Psoas muscle (tissue), 8 donors: ENCODE data around the gene VSIG8. TPM values are rescaled to one million over a fixed set of nuclear protein-coding genes. Genes with fewer than 3 reads are reported as not detected.

Experiments
- ATAC-seq, 4 donors: fragments of 200-7000 bp; cut with Tn5 transposase; one replicate each; pipeline ENCODE4 v1.9.1; 2020; ENCODE audit warnings: moderate library complexity in 3 of 4, mild to moderate bottlenecking in 2 of 4
- DNase-seq, 2 donors: peaks; one replicate each; pipeline ENCODE4 v3.0.0-alpha.2; 2020
- H3K27ac ChIP-seq: fragments of 200-600 bp; one replicate; pipeline ENCODE4 v1.8.0; 2022
- H3K27me3 ChIP-seq, 3 donors: fragments of 200-600 bp in 1 of 3; one replicate each; pipeline versions ENCODE4 v1.6.1 to v1.8.0; 2013 to 2022; ENCODE audit warnings: low read length in 2 of 3, mild to moderate bottlenecking in 2 of 3, moderate library complexity in 1 of 3; ENCODE audit not compliant: insufficient read depth in 3 of 3
- H3K36me3 ChIP-seq, 2 donors: fragments of 200-600 bp in 1 of 2; one replicate each; pipeline versions ENCODE4 v1.6.1 to v1.8.0; 2013 to 2022; ENCODE audit warnings: low read depth in 1 of 2, mild to moderate bottlenecking in 1 of 2, moderate library complexity in 1 of 2; ENCODE audit not compliant: insufficient read depth in 1 of 2
- H3K4me1 ChIP-seq: fragments of 200-600 bp; one replicate; pipeline ENCODE4 v1.8.0; 2022
- H3K4me3 ChIP-seq: fragments of 200-600 bp; one replicate; pipeline ENCODE4 v1.8.0; 2022; ENCODE audit warnings: mild to moderate bottlenecking
- H3K9me3 ChIP-seq: fragments of 200-600 bp; one replicate; pipeline ENCODE4 v1.8.0; 2022
- WGBS, 3 donors: extraction: QIAGEN DNeasy Blood & Tissue Kit; methylation state at CpG; one replicate each; pipeline versions ENCODE4 v1.1.6 to v1.1.7; 2013; 5-methylcytosine and 5-hydroxymethylcytosine counted together
- intact Hi-C, 2 donors: fragments of 100-400 bp; cut with DNase I; formaldehyde crosslinking; loops; one replicate each; pipeline versions ENCODE4 v1.11.0 to v1.14.2; 2022
- polyA plus RNA-seq, 3 donors: library from polyadenylated mRNA; stranded (reverse); fragments of 200-250 nt; gene quantifications; one replicate each; pipeline ENCODE4 v1.2.3, GENCODE V29; 2013
- total RNA-seq, 4 donors: library from RNA; stranded (reverse); fragmentation: NEBNext Ultra II Directional in 2 of 4; extraction: Animal tissue kit (Norgen Biotek cat#: 25700) in 2 of 4; gene quantifications; one replicate each; pipeline versions ENCODE4 v1.2.1 to v1.2.4, GENCODE V29; 2021 to 2023
- TF ChIP-seq, protein P1 (sequence below): fragments of 200-600 bp; IDR thresholded peaks from one replicate; pipeline ENCODE4 v1.8.0; 2022; ENCODE audit warnings: antibody characterized with exemption
- donor health status: healthy with polysubstance abuse.
- donor health status: DM: no; HTN: no; CAD: no; lungs with moderate emphysema.
- donor health status: Bipolar disorder and iron deficiency.
- donor health status: healthy.
- donor health status: DM: yes; HTN: yes; CAD: no.
- donor health status: DM: no; HTN: no; CAD: no.
- donor health status: DM: no; HTN: no; CAD: no.
- donor health status: DM: yes; HTN: yes; CAD: no.

Gene VSIG8
- total and polyA plus RNA-seq, 7 donors = not detected

DNA sequence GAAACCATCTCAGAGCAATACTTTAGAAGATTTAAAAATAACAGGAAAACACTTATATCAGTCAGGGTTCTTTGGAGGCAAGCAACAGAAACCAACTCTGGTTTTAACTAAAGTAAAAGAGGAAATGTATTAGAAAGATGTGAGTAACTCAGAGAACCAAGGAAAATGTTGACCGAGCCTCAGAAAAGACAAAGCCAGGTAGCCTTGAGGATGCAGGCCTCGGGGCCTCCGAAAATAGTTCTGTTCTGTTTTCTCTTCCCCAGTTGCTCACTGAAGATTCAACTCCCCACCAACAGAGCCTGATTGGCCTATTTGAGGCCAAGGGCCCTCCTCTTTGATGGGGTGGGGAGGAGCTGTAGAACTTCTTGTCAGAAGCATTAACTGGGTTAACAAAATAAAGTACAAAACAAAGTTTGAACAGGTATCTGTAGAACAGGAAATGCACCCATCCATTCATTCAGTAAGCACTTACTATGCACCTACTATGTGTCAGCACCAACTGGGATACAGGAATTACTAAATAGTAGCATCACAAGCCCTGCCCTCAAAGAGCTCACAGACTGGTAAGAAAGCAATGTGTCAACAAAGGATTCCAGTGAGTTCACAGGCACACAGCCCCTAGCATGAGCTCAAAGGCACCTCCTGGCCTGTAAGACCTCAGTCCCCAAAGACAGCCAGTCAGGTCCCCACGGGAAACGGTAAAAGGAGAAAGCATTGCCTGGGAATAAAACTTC, 23.2 kb downstream of the VSIG8 start:
- ATAC-seq (no peak), DNase-seq (no peak)
- intact Hi-C loops = no loop called here
- H3K4me3 ChIP-seq = no peak overlapping the region
- H3K27ac ChIP-seq = no peak overlapping the region
- TF ChIP-seq, protein P1, sequence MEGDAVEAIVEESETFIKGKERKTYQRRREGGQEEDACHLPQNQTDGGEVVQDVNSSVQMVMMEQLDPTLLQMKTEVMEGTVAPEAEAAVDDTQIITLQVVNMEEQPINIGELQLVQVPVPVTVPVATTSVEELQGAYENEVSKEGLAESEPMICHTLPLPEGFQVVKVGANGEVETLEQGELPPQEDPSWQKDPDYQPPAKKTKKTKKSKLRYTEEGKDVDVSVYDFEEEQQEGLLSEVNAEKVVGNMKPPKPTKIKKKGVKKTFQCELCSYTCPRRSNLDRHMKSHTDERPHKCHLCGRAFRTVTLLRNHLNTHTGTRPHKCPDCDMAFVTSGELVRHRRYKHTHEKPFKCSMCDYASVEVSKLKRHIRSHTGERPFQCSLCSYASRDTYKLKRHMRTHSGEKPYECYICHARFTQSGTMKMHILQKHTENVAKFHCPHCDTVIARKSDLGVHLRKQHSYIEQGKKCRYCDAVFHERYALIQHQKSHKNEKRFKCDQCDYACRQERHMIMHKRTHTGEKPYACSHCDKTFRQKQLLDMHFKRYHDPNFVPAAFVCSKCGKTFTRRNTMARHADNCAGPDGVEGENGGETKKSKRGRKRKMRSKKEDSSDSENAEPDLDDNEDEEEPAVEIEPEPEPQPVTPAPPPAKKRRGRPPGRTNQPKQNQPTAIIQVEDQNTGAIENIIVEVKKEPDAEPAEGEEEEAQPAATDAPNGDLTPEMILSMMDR = no peak
- H3K4me1 ChIP-seq = no peaks in the 10 kb centered on the region
- WGBS, 3 donors = 90 to 95% (median 93%) methylated on average over 5 of the region's 5 CpGs
- H3K36me3 ChIP-seq = peaks cover 0 to 12% of the 10 kb centered on the region in 2 donors
- H3K27me3 ChIP-seq = no peaks in the 10 kb centered on the region
- no peaks in the 10 kb centered on the region for H3K9me3 ChIP-seq

DNA sequence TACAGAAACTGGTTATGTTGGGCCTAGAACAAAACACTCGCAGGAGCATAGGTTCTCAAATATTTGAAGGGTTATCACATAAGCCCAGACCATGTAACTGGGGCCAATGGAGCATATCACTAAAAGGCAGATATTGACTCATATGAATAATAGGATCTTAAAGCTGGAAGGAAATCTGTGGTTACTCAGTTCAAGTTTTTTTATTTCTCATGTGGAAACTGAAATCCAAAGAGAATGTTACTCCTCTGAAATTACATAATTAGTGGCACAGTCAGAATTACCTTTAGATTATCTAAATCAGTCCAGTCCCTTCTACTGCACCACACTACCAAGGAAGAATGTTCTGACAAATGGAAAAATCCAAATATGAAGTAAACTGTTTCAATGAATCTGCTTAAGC, 23.7 kb downstream of the VSIG8 start:
- Histone ChIP-seq H3K27ac (no peak overlapping the region), H3K9me3 (no peaks in the 10 kb centered on the region), H3K36me3 (peaks cover 0 to 12% of the 10 kb centered on the region in 2 donors), H3K27me3 (no peaks in the 10 kb centered on the region), H3K4me1 (no peaks in the 10 kb centered on the region), H3K4me3 (no peak overlapping the region)
- intact Hi-C loops = no loop called here
- TF ChIP-seq, protein P1 = no peak
- 92 to 100% (median 94%) methylated on average over 1 of the region's 1 CpG for WGBS, 3 donors
- no peak for DNase-seq
- no peak for ATAC-seq

DNA sequence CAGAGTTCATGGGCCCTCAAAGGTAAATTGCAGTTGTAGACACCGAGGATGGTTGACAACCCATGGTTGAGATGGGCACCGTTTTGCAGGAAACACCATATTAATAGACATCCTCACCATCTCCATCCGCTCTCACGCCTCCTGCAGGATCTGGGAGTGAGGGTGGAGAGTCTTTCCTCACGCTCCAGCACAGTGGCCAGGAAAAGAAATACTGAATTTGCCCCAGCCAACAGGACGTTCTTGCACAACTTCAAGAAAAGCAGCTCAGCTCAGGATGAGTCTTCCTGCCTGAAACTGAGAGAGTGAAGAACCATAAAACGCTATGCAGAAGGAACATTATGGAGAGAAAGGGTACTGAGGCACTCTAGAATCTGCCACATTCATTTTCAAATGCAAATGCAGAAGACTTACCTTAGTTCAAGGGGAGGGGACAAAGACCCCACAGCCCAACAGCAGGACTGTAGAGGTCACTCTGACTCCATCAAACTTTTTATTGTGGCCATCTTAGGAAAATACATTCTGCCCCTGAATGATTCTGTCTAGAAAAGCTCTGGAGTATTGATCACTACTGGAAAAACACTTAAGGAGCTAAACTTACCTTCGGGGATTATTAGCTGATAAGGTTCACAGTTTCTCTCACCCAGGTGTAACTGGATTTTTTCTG, 26.5 kb downstream of the VSIG8 start:
- TF ChIP-seq, protein P1 = peak; percentile 12
- H3K27ac ChIP-seq = no peak overlapping the region
- H3K36me3 ChIP-seq = peaks cover 0 to 12% of the 10 kb centered on the region in 2 donors
- intact Hi-C loops = no loop called here
- H3K4me3 ChIP-seq = no peak overlapping the region
- DNase-seq (no peak), ATAC-seq (no peak)
- H3K9me3 ChIP-seq = no peaks in the 10 kb centered on the region
- H3K27me3 ChIP-seq = no peaks in the 10 kb centered on the region
- 80 to 85% (median 82%) methylated on average over 8 of the region's 8 CpGs for WGBS, 3 donors
- H3K4me1 ChIP-seq = no peaks in the 10 kb centered on the region

DNA sequence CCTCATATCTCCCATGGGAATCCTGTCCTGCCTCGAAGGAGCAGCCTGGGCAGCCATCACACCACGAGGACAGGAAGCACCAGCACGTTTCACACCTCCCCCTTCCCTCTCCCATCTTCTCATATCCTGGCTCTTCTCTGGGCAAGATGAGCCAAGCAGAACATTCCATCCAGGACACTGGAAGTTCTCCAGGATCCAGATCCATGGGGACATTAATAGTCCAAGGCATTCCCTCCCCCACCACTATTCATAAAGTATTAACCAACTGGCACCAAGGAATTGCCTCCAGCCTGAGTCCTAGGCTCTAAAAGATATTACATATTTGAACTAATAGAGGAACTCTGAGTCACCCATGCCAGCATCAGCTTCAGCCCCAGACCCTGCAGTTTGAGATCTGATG, 27.1 kb downstream of the VSIG8 start:
- WGBS, 3 donors = 9 to 37% (median 17%) methylated on average over 3 of the region's 3 CpGs
- intact Hi-C loops = no loop called here
- peaks cover 0 to 9% of the 10 kb centered on the region in 2 donors for H3K36me3 ChIP-seq

More for the DNA sequence above, 27.1 kb downstream of the VSIG8 start:
- no peaks in the 10 kb centered on the region for H3K27me3 ChIP-seq
- no peak overlapping the region for H3K4me3 ChIP-seq
- no peak overlapping the region for H3K27ac ChIP-seq
- DNase-seq (no peak), ATAC-seq (peak in 1 of 4 donors; percentile 32)
- no peaks in the 10 kb centered on the region for H3K9me3 ChIP-seq
- H3K4me1 ChIP-seq = no peaks in the 10 kb centered on the region
- TF ChIP-seq, protein P1 = no peak
